Right lobe of liver (tissue), 4 donors: ENCODE measurements around the gene TICAM1.
"Not testable (repeated sequence)": the region's sequence is repeated elsewhere in the genome, so short reads cannot be mapped to it uniquely, and the experiment has no call there.

Experiments used
- CTCF ChIP-seq, 4 donors: fragments of 200-600 bp in 3 of 4; fragments of 450-650 bp in 1 of 4; IDR thresholded peaks; one replicate each; pipeline versions ENCODE4 v1.5.1 to v1.8.0; 2016 to 2022; ENCODE audit warnings: antibody characterized with exemption in 4 of 4, mild to moderate bottlenecking in 2 of 4
- POLR2A ChIP-seq: fragments of 450-650 bp; IDR thresholded peaks from one replicate; pipeline ENCODE4 v1.6.1; 2017; ENCODE audit warnings: antibody characterized with exemption, mild to moderate bottlenecking
- donor health status: DM: no; HTN: no; CAD: no.
- donor health status: DM: no; HTN: no; CAD: no.
- donor health status: DM: no; HTN: yes; CAD: no.

- not testable (repeated sequence) for TF ChIP-seq CTCF (IDR thresholded peaks at IDR 0.05); POLR2A
These were observed 14.5 kb upstream of the TICAM1 start for GRCh38 chr19:4845975-4846374.
